CD4-positive, alpha-beta T cell (primary cell): ENCODE data around the gene SLC13A3. TPM values are rescaled to one million over a fixed set of nuclear protein-coding genes. Genes with fewer than 3 reads are reported as not detected.

Source experiments
- ATAC-seq: fragments of 200-7000 bp; cut with Tn5 transposase; one replicate; pipeline ENCODE4 v1.10.0; 2022; ENCODE audit warnings: mild to moderate bottlenecking; ENCODE audit not compliant: poor library complexity
- CTCF ChIA-PET: fragments of 350-600 bp; sonication (Branson Sonifier 250); formaldehyde crosslinking; loops from one replicate; lab custom pipeline; 2021; ENCODE audit warnings: antibody characterized with exemption, inconsistent platforms; lab: Charles Lee
- POLR2A ChIA-PET: fragments of 350-600 bp; sonication (Branson Sonifier 250); formaldehyde crosslinking; loops from one replicate; lab custom pipeline; 2021; ENCODE audit warnings: antibody characterized with exemption, inconsistent platforms; lab: Charles Lee
- DNase-seq, 14 experiments: peaks; one replicate each; pipeline ENCODE4 v3.0.0-alpha.2; 2013 to 2020; ENCODE audit warnings: mixed read lengths in 2 of 14
- H3K27ac ChIP-seq, 2 donors: one replicate each; pipeline versions ENCODE4 v1.5.1 to v1.7.0; 2013; ENCODE audit warnings: low read length in 2 of 2, low read depth in 1 of 2, mild to moderate bottlenecking in 1 of 2
- H3K27me3 ChIP-seq, 2 experiments: 1 replicate in 1 of 2; 2 replicates in 1 of 2; pipeline versions ENCODE4 v1.6.1 to v1.7.0; 2013; ENCODE audit warnings: low read length in 2 of 2, control low read depth in 1 of 2, mild to moderate bottlenecking in 1 of 2, moderate library complexity in 1 of 2; ENCODE audit not compliant: insufficient read depth in 2 of 2, control insufficient read depth in 1 of 2
- H3K36me3 ChIP-seq: one replicate; pipeline ENCODE4 v1.6.1; 2013; ENCODE audit warnings: low read length, control low read depth; ENCODE audit not compliant: insufficient read depth
- H3K4me1 ChIP-seq: one replicate; pipeline ENCODE4 v1.6.1; 2013; ENCODE audit warnings: low read length, control low read depth; ENCODE audit not compliant: insufficient read depth
- H3K4me3 ChIP-seq: one replicate; pipeline ENCODE4 v1.5.1; 2013; ENCODE audit warnings: mild to moderate bottlenecking, low read length, moderate library complexity
- H3K9me3 ChIP-seq, 2 experiments: 1 replicate in 1 of 2; 2 replicates in 1 of 2; pipeline versions ENCODE4 v1.6.1 to v1.7.0; 2013; ENCODE audit warnings: low read length in 2 of 2, mild to moderate bottlenecking in 2 of 2, control low read depth in 1 of 2, moderate library complexity in 1 of 2; ENCODE audit not compliant: control insufficient read depth in 1 of 2, insufficient read depth in 1 of 2
- H3K27ac Mint-ChIP-seq: one replicate; pipeline ENCODE4 v1.8.0; 2020; ENCODE audit warnings: mixed read lengths
- H3K27me3 Mint-ChIP-seq: one replicate; pipeline ENCODE4 v1.8.0; 2021; ENCODE audit warnings: mixed read lengths
- H3K36me3 Mint-ChIP-seq: one replicate; pipeline ENCODE4 v1.8.0; 2021; ENCODE audit warnings: low read depth, mixed read lengths
- H3K4me1 Mint-ChIP-seq: one replicate; pipeline ENCODE4 v1.8.0; 2021; ENCODE audit warnings: low read depth, mixed read lengths
- H3K4me3 Mint-ChIP-seq: one replicate; pipeline ENCODE4 v1.8.0; 2020; ENCODE audit warnings: mild to moderate bottlenecking, mixed read lengths
- H3K9me3 Mint-ChIP-seq: one replicate; pipeline ENCODE4 v1.8.0; 2020; ENCODE audit warnings: mixed read lengths
- intact Hi-C, 2 experiments: fragments of 100-400 bp; cut with DNase I in 1 of 2; cut with micrococcal nuclease in 1 of 2; formaldehyde crosslinking; loops; one replicate each; pipeline versions ENCODE4 v1.15.1 to v1.9.0; 2023 to 2025; cut with DNase I, micrococcal nuclease
- total RNA-seq, 174 experiments: library from RNA in 2 of 174; stranded (reverse) in 2 of 174; gene quantifications; one replicate each; pipeline ENCODE4 v1.2.3 and lab custom pipeline; 2021 to 2026
- TF ChIP-seq, protein P1 (sequence below): fragments of 200-600 bp; IDR thresholded peaks from one replicate; pipeline ENCODE4 v1.8.0; 2022; ENCODE audit warnings: antibody characterized with exemption, mild to moderate bottlenecking

Gene SLC13A3
- total RNA-seq, 2 experiments from 2014 or later, result 0.28 TPM; not detected in 1

DNA sequence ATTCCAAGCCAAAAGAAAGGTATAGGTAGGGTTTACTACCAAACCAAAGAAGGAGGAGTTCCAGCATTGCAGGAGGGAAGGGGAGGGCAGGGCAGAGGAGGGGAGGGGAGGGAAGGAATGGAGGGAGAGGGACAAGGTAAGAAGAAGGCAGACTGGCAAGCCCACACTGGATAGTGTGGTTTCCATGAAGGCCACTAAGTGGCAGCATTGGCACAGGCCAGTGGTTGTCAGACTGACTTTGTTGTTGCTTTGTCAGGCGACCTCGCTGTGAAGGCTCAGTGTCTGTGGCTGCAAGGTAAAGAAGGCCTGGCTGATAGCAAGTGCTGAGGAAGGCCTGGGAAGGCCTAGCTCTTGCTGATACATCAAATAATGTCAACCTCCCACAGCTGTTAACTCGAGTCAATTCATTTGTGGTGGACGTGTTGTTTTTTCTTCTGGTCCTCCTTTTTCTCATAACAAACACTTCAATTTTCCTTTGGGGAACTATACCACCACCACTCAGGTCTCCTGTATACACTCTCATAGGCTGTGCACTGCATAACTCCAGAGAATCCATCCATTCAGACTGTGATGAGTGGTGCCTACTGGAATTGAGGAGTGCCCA, 130.2 kb downstream of the SLC13A3 start:
- TF ChIP-seq, protein P1, sequence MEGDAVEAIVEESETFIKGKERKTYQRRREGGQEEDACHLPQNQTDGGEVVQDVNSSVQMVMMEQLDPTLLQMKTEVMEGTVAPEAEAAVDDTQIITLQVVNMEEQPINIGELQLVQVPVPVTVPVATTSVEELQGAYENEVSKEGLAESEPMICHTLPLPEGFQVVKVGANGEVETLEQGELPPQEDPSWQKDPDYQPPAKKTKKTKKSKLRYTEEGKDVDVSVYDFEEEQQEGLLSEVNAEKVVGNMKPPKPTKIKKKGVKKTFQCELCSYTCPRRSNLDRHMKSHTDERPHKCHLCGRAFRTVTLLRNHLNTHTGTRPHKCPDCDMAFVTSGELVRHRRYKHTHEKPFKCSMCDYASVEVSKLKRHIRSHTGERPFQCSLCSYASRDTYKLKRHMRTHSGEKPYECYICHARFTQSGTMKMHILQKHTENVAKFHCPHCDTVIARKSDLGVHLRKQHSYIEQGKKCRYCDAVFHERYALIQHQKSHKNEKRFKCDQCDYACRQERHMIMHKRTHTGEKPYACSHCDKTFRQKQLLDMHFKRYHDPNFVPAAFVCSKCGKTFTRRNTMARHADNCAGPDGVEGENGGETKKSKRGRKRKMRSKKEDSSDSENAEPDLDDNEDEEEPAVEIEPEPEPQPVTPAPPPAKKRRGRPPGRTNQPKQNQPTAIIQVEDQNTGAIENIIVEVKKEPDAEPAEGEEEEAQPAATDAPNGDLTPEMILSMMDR, result no peak
- ChIA-PET CTCF (interaction anchor here (1.8 kb wide), 1 partner anchor 41 kb away, joined by 3 read pairs; no protein-coding TSS in a partner anchor), POLR2A (no interaction called here)
- Mint-ChIP-seq H3K4me3 (no peak overlapping the region), H3K9me3 (no peaks in the 10 kb centered on the region), H3K36me3 (no peaks in the 10 kb centered on the region), H3K4me1 (no peaks in the 10 kb centered on the region), H3K27ac (no peak overlapping the region), H3K27me3 (peaks cover 48% of the 10 kb centered on the region)
- H3K4me1 ChIP-seq, result no peaks in the 10 kb centered on the region
- DNase-seq (peak in 8 of 14 experiments; percentile 4 to 59 (median 23)), ATAC-seq (no peak)
- intact Hi-C loops, result loop anchor here in 1 of 2 experiments (2.0 kb wide), 1 partner anchor 162 kb away; no protein-coding TSS in a partner anchor
- no peaks in the 10 kb centered on the region for H3K36me3 ChIP-seq
- H3K27ac ChIP-seq, result no peak overlapping the region
- H3K4me3 ChIP-seq, result no peak overlapping the region
- H3K27me3 ChIP-seq, result peaks cover 0 to 3% of the 10 kb centered on the region in 2 experiments
- no peaks in the 10 kb centered on the region for H3K9me3 ChIP-seq

DNA sequence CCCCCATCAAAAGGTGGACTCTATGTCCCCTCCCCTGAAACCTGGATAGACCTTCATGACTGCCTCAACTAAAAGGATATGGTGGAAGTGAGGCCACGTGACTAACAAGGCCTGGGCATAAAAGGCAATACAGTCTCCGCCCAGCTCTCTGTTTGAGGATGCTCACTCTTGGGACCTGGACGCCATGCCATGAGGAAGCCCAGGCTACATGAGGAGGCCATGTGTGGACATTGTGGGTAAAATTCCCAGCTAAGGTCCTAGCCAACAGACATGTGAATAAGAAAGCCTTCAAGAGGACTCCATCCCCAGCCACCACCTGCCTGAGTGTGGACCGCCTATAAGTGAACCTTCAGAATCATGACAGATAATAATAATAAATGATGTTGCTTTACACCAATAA, 130.7 kb downstream of the SLC13A3 start:
- Mint-ChIP-seq H3K9me3 (no peaks in the 10 kb centered on the region), H3K36me3 (no peaks in the 10 kb centered on the region), H3K27ac (no peak overlapping the region), H3K4me3 (no peak overlapping the region), H3K27me3 (peaks cover 45% of the 10 kb centered on the region), H3K4me1 (no peaks in the 10 kb centered on the region)
- Histone ChIP-seq H3K4me1 (no peaks in the 10 kb centered on the region), H3K9me3 (no peaks in the 10 kb centered on the region), H3K4me3 (no peak overlapping the region), H3K36me3 (no peaks in the 10 kb centered on the region), H3K27me3 (peaks cover 0 to 5% of the 10 kb centered on the region in 2 experiments), H3K27ac (no peak overlapping the region)
- ChIA-PET POLR2A (no interaction called here), CTCF (no interaction called here)
- ATAC-seq, result no peak
- TF ChIP-seq, protein P1, result no peak
- intact Hi-C loops, result loop anchor here in 1 of 2 experiments (2.0 kb wide), 1 partner anchor 162 kb away; no protein-coding TSS in a partner anchor
- DNase-seq, result no peak

DNA sequence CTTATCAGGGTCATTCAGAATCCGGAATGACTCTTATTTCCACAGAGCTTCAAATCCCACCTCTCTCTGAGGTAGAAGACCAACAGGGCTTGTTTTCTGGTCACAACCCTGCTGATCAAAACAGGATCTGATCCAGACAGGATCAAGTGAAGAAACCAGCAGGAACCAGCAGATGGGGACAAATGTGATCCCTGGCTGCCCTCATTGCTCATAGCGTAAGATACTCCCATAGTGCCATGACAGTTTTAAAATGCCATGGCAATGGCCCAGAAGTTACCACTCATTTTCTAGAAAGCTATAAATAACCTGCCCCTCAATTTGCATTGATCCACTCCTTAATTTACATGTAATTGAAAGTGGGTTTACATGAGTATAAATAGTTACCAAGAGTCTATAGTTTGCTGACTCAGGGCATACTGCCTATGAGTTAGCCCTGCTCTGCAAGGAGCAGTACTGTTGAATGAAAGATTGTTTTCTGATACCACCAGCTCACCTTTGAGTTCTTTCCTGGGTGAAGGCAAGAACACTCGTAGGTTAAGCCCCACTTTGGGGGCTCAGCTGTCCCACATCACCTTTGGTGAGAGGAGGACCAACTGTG, 131.7 kb downstream of the SLC13A3 start:
- no peaks in the 10 kb centered on the region for H3K4me1 ChIP-seq
- CTCF ChIA-PET, result no interaction called here
- DNase-seq, result no peak
- intact Hi-C loops, result loop anchor here in 1 of 2 experiments (2.0 kb wide), 1 partner anchor 163 kb away; no protein-coding TSS in a partner anchor
- no peak overlapping the region for H3K4me3 ChIP-seq
- Mint-ChIP-seq H3K27ac (no peak overlapping the region), H3K27me3 (peaks cover 43% of the 10 kb centered on the region), H3K9me3 (no peaks in the 10 kb centered on the region), H3K4me3 (no peak overlapping the region), H3K4me1 (no peaks in the 10 kb centered on the region), H3K36me3 (no peaks in the 10 kb centered on the region)
- TF ChIP-seq, protein P1, result no peak
- no peak for ATAC-seq
- H3K9me3 ChIP-seq, result no peaks in the 10 kb centered on the region
- POLR2A ChIA-PET, result no interaction called here
- H3K27ac ChIP-seq, result no peak overlapping the region
- H3K36me3 ChIP-seq, result no peaks in the 10 kb centered on the region
- H3K27me3 ChIP-seq, result peaks cover 3 to 13% of the 10 kb centered on the region in 2 experiments
